ENCODE results near the gene ZSCAN2.

Gene ZSCAN2

DNA sequence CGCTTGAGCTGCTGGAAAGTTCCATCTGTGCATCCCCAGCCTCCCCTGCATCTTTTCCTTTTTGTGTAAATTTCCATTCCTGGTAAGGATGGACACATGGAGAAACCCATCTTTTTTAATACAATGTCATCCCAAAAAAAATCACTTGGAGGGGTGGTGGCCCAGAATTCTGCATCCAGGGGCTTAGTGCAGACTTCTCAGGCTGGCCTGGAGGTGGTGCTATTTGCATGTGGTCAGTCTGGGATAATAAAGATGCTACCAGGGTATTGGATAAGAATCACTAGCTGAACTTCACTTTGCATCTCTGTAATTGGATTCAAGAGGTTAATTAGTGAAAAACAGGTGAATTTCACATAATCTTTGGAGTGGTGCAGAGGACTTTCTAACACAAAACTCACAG, 1.8 kb upstream of the ZSCAN2 start:
- DNase-seq (ENCODE audit: low read depth) = peak; percentile 33

DNA sequence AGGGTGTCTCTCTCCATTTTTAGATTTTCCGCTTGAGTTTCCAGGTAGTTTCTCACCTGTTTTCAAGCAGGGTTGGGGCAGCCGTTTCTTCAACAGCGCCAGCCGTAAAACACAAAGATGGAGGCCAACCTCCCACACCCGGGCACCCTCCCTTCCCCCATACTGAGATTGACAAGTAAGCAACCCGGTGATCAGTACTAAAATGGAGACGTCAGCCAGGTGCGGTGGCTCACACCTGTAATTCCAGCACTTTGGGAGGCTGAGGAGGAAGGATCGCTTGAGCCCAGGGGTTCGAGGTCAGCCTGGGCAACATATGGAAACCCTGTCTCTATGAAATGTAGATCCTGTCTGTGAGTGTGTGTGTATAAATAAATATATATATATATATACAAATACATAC, 903 bp upstream of the ZSCAN2 start:
- no peak for DNase-seq (ENCODE audit: low read depth)

DNA sequence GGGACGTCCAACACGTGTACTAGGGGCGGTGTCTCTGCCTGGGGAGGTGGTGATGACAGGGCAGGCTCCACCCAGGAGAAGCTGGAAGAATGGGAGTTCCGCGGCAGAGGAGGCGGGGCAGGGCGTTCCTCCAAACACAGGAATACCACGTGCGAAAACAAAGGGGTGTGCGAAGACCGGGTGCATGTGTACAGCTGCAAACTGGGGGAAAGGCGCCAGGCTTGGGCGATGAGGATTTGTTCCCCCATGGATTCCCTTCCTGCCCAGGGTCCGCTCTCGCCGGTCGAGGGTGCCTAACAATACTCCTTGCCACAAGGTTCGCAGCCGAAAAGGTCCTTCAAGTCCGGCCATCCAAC, 500 bp upstream of the ZSCAN2 start:
- peak; percentile 49 for DNase-seq (ENCODE audit: low read depth)

DNA sequence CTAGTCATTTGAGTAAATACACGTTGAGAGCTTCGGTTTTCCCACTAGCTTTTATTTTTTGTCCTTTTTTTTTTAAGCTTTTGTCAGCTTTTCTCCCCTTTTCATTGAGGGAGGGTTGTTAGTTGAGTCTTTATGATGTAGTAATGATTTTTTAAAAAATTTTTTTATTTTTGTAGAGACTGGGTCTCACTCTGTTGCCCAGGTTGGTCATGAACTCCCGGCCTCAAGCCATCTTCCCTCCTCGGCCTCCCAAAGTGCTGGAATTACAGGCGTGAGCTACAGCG, 688 bp downstream of the ZSCAN2 start:
- DNase-seq (ENCODE audit: low read depth) = no peak

DNA sequence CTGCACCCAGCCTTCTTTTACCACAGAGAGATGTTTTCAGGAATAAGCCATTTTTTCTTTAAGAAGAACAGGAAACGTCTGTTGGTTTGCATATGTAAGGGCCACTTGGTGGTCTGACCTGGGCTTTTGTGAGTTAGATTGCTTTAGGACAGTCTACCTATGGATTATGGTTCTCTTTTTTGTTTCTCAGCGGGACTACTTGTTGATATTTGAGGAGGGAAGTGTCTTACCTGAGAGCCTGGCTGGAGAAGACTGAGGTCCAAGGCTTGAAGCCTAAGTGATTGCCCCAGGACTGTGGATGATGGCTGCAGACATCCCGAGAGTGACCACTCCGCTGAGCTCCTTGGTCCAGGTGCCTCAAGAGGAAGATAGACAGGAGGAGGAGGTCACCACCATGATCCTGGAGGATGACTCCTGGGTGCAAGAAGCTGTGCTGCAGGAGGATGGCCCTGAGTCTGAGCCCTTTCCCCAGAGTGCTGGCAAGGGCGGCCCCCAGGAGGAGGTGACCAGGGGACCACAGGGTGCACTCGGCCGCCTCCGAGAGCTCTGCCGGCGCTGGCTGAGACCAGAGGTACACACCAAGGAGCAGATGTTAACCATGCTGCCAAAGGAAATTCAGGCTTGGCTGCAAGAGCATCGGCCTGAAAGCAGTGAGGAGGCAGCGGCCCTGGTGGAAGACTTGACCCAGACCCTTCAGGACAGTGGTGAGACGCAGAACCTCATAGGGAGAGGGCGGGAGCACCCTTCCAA, 3.0 kb downstream of the ZSCAN2 start:
- DNase-seq (ENCODE audit: low read depth) = no peak

DNA sequence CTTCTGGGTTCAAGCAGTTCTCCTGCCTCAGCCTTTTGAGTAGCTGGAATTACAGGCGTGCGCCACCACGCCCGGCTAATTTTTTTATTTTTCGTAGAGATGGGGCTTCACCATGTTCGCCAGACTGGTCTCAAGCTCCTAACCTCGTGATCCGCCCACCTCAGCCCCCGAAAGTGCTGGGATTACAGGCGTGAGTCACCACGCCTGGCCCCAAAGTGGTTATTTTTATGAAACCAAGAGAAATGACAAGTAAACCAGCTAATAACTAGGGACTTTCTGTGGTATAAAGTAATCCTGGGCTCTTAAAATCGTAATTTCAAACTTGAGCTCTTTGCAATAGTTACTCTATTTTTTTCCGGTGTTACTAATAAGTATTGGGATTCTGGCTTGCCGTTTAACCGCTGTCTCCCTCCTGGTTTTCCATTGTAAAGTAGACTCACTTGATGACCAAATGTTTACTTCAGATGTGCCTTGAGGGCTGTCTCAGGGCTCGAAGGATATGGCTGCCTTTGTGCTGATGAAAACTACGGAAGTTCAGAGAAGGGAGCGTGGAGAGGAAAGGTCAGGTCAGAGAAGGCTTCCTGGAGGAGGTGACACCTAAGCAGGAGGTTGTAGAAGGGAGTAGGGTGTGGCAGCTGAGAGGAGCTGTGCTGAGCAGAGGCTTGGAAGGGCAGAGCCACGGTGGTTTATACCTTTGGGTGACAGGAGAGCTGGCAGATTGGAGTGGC, 4.2 kb downstream of the ZSCAN2 start:
- peak; percentile 58 for DNase-seq (ENCODE audit: low read depth)

DNA sequence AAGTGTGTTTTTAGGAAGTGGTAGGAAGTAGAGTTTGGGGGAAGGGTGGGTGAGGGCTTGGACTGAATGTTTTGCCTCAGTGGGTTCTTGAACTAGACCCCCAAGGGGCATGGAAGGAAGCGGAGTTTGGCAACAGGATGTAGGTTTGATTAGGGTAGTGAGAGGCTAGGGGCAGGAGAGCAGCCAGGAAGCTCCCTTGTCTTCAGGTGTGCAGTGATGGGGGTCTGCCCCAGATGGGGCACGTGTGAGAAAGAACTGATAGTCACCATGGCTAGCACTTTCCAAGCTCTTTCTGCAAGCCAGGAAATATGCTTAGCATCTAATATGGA, 4.7 kb downstream of the ZSCAN2 start:
- no peak for DNase-seq (ENCODE audit: low read depth)

DNA sequence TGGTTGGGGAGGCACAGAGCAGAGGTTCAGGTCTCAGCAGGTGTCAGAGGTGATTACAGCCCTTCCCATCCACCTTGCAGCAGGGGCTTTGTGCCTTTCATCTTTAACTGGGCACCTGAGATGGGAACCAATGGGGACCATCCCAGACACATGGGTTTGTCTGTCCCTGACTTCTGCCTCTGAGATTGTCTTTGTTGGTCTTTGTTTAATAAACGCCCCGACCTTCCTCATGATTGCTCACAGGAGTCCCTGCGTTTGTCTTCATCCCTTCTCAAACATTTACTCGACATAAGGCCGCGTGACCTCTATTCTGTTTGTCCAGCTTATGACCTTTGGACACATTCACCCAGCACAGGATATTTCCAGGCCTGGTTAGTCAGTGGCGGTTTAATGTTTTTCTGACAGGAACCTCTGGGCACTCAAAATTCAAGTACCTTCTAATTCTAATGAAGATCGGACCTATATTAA, 5.9 kb downstream of the ZSCAN2 start:
- DNase-seq (ENCODE audit: low read depth) = no peak

DNA sequence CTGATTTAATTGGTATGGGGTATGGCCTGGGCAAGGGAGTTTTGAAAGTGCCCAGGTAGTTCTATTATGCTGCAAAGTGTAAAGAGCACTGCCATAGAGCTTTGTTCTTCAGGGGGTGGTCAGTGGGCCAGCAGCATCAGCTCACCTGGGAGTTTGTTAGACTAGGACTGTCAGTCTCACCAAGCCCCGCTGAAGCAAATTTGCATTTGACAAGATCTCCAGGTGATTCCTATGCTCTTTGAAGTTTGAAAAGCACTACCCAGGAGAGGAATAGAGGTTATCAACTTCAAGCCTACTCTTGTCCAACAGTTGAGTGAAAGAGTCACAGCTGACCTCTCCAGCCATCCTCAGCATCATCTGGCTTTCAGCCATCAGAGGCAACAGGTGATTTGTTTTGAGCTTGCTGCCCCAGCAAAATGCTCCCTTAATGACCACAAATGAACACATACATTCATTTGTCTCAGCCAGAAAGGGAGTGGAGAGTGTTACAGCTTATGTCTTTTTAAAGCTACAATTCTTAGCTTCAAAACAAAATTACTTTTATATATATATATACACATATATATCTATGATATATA, 8.0 kb downstream of the ZSCAN2 start:
- DNase-seq (ENCODE audit: low read depth) = no peak

DNA sequence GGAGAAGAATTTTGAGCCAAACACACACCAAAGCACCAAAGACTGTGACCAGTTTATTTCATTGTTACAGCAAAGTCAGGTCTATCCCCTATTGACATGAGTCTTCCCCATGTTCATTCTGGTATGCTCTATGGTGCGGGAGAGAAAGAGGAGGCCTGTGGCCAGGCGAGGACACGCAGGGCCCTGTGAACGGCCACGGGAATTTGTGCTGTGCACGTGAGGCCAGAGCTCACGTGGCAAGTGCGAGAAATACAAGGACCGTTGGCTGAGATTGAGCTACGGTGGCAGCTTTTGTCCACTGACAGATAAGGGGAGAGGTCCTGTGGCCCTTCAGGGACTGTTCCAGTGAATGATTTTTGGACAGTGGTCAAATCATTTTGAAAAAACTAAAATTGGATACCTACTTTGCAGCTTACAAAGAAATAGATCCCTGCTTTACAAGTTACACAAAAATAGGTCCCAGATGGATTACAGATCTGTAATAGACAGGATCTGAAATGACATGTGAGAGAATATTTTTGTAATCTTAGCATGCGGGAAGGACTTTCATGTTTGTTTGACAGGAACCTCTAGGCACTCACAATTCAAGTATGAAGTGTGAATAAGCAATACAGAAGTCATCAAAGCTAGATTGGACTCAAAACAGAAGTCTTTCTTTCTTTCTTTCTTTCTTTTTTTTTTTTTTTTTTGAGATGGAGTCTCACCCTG, 9.2 kb downstream of the ZSCAN2 start:
- DNase-seq (ENCODE audit: low read depth) = no peak

DNA sequence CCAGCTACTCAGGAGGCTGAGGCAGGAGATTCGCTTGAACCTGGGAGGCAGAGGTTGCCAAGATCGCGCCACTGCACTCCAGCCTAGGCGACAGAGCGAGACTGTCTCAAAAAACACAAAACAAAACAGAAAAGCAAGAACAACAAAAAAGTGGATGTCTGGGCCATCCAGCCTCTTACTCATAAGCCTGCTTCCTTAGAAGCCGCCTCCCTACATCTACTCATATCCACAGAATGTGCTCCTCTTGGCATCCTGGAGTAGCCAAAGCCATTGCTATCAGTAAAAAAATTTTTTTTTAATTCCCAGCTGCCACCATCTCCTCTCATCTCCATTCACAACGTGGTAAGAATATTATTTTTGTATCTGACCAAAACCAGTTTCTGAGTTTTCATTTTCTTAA, 10.8 kb downstream of the ZSCAN2 start:
- no peak for DNase-seq (ENCODE audit: low read depth)

DNA sequence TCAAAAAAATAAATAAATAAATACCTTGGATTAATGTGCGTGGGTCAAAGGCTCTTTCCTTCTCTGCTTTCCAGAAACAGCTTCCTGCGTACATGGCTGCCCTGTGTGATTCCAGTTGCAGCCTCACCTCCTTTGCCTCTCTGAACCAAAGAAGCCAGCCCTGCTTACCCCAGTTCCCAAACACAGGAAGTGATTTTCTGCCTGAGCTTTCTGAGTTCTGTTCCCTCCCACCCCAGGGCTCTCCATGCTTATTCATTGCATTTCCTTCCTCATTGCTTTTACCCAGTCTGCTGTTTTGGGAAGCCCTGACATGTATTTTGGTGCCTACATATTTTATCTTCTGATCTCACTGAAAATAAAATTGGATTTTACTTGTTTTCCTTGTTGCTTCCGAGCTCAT, 15.4 kb downstream of the ZSCAN2 start:
- DNase-seq (ENCODE audit: low read depth) = no peak

DNA sequence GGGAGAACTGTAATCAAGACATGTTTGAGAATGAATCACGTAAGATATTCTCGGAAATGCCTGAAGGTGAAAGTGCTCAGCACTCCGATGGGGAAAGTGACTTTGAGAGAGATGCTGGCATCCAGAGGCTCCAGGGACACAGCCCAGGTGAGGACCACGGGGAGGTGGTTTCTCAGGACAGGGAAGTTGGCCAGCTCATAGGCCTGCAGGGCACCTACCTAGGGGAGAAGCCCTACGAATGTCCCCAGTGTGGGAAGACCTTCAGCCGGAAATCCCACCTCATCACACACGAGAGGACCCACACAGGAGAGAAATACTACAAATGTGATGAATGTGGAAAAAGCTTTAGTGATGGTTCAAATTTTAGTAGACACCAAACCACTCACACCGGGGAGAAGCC, 19.8 kb downstream of the ZSCAN2 start:
- DNase-seq (ENCODE audit: low read depth) = no peak

DNA sequence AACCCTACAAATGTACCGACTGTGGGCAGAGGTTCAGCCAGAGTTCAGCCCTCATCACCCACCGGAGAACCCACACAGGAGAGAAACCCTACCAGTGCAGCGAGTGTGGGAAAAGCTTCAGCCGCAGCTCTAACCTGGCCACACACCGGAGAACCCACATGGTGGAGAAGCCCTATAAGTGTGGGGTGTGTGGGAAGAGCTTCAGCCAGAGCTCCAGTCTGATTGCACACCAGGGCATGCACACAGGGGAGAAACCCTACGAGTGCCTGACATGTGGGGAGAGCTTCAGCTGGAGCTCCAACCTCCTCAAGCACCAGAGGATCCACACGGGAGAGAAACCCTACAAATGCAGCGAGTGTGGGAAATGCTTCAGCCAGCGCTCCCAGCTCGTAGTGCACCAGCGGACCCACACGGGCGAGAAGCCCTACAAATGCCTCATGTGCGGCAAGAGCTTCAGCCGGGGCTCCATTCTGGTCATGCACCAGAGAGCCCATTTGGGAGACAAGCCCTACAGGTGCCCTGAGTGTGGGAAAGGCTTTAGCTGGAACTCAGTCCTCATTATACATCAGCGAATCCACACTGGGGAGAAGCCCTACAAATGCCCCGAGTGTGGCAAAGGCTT, 20.7 kb downstream of the ZSCAN2 start:
- DNase-seq (ENCODE audit: low read depth) = no peak

DNA sequence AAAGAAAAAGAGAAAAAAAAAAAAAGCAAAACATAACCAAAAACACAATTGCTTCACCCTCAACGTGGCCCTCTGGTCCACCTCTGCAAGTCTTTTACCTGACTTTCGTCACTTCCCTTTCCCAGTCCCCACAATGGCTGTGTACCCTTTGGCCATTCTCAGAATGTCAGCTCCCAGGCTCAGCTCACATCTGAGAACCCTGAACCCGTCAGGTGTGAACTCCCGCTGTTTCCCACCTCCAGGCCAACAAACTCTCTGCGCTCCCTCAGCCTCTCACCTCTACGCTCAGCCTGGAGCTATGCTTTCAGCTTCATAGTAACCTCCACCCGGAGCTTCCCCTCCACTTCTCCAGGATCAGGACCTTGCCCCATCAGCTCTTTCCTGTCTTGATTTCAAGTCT, 23.6 kb downstream of the ZSCAN2 start:
- DNase-seq (ENCODE audit: low read depth) = no peak

DNA sequence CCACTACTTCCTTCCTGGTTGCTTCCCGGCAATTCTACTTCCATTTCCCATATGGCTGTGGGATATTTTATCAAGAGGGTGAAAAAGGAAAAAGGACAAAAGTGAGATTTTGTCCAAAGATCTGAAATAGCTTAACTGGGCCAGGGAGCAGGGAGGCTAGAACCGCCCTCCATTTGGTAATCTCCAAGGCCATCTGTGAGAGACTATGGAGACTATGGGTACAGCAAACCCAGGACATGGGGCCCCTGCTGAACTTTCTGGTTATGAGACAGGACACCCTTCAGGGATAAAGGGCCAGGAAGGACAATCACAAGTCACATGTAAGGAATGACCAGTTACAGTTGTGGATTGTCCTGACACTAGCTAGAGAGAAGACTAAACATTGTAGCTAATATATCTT, 24.3 kb downstream of the ZSCAN2 start:
- DNase-seq (ENCODE audit: low read depth) = no peak

DNA sequence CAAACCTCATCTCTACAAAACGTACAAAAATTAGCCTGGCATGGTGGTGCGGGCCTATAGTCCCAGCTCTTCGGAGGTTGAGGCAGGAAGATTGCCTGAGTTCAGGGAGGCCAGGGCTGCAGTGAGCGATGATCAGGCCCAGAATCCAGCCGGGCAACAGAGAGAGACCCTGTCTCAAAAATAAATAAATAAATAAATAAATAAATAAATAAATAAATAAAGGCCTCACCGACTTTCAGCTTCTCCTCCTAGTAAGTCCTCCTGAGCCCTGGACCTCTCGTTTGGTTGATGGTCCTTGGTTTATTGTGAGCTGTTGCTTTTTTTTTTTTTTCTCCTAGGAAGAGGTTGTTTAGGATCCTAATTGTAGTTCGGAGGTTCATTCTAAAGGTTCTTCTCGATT, 28.2 kb downstream of the ZSCAN2 start:
- DNase-seq (ENCODE audit: low read depth) = no peak

DNA sequence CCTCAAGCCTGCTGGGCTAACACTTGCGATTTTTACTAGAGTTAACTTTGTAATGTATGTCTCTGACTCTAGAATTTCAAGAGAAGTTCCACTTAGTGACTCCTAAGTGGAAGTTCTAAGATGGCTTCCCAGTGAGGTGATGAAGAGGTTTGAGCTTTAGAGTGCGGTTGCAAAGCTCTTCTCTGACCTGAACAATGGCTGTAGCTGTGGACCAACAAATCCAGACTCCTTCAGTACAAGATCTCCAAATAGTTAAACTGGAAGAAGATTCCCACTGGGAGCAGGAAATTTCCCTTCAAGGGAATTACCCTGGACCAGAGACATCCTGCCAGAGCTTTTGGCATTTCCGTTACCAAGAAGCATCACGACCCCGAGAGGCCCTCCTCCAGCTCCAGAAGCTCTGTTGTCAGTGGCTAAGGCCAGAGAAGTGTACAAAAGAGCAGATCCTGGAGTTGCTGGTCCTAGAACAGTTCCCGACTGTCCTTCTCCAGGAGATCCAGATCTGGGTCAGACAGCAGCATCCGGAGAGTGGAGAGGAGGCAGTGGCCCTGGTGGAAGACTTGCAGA, 31.0 kb downstream of the ZSCAN2 start:
- no peak for DNase-seq (ENCODE audit: low read depth)

DNA sequence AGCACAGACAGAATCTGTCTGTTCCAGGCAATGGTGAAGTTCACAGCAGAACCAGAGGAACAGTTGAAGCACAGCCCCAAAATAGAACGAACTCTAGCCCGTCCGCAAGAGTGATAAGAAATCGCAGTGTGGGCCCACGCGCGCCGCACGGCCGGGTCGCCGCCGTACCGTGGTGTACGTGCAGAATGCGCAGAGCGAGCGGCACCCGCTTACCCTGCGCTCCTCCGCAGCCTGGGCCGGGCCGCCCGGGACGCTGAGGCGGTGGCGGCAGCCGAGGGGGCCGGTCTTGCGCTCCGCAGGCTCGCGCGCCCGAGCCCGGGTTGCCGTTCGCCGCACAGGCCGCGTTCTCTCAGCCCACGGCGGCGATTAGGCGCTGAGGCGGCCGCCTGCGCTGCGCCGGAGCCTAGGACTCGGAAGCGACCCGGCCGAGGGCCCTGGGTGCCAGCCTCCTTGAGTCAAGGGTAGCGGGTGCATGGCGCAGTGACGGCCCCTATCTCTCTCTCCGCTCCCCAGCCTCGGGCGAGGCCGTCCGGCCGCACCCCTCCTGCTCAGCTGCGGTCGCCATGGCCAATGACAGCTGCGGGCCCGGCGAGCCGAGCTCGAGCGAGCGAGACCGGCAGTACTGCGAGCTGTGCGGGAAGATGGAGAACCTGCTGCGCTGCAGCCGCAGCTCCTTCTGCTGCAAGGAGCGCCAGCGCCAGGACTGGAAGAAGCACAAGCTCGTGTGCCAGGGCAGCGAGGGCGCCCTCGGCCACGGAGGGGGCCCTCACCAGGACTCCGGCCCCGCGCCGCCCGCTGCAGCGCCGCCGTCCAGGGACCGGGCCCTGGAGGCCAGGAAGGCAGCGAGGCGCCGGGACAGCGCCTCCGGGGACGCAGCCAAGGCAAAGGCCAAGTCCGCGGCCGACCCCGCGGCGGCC, 32.8 kb downstream of the ZSCAN2 start:
- DNase-seq (ENCODE audit: low read depth) = peak; percentile 77

DNA sequence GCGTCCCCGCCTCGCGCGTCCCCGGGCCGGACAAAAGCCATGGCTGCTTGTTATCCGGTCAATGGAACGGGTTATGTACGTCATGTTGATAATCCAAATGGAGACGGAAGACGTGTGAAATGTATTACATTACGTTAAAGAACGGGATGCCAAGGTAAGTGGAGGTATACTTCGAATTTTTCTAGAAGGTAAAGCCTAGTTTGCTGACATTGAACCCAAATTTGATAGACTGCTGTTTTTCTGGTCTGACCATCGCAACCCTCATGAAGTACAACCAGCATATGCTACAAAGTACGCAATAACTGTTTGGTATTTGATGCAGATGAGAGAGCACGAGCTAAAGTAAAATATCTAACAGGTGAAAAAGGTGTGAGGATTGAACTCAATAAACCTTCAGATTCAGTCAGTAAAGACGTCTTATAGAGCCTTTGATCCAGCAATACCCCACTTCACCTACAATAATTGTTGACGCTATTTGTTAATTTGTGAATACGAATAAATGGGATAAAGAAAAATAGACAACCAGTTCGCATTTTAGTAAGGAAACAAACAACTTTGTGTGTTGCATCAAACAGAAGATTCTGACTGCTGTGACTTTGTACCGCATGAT, 33.5 kb downstream of the ZSCAN2 start:
- DNase-seq (ENCODE audit: low read depth) = no peak

DNA sequence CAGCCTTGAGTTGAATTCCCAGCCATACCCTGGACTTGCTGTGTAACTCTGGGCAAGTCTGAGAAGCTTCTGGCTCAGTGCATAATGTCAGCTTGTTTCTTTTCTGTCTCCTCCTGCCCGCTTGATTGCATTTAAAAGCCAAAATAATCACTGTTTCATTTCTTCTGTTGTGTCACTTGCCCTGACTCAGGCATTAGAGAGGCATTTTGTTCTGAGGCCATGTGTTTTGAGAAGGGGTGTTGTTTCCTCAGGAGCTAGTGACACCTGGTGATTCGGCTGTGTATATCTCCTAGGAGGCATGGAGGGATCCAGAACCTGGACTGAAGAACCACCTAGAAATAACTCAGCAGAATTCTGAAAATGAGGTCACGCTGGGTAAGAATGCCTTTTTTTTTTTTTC, 37.3 kb downstream of the ZSCAN2 start:
- no peak for DNase-seq (ENCODE audit: low read depth)
